ENCODE measurements around the gene NGF. TPM values are rescaled to one million over a fixed set of nuclear protein-coding genes. Genes with fewer than 3 reads are reported as not detected.

Gene NGF
- total and polyA plus RNA-seq, 2 donors (not counting 1 experiment from before 2014, with no cell fraction given): not detected

DNA sequence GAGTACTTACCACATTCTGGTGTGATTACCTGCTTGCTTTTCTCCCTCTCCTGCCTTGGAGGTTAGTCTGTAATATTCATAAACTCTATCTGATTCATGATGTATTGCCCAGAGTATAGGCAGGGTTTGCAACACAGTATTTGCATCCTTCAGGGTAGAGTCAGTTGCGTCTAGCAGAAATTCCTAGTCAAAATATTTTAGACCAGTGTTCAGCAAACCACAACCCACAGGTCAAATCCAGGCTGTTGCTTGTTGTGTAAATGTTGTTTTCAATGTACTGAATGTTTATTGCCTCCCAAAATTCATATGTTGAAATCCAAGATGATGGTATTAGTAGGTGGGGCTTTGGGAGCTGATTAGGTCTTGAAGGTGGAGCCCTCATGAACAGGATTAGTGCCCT, 82.9 kb downstream of the NGF start:
- Mint-ChIP-seq H3K4me3 (no peak overlapping the region), H3K27ac (no peak overlapping the region), H3K9me3 (ENCODE audit: insufficient read depth) (peaks cover 6% of the 10 kb centered on the region), H3K4me1 (no peaks in the 10 kb centered on the region), H3K27me3 (no peaks in the 10 kb centered on the region)
- H3K4me3 ChIP-seq (ENCODE audit: control extremely low read depth in 1 of 5, extremely low read depth in 1 of 5, insufficient read depth in 1 of 5, low read depth in 2 of 5, low read length in 4 of 5): no peak overlapping the region
- no peak for DNase-seq
- no peak for TF ChIP-seq EZH2 (IDR thresholded peaks at IDR 0.05; ENCODE audit: borderline replicate concordance, insufficient read depth, low read depth, low read length, poor library complexity, severe bottlenecking)
- TF ChIP-seq, protein P1, sequence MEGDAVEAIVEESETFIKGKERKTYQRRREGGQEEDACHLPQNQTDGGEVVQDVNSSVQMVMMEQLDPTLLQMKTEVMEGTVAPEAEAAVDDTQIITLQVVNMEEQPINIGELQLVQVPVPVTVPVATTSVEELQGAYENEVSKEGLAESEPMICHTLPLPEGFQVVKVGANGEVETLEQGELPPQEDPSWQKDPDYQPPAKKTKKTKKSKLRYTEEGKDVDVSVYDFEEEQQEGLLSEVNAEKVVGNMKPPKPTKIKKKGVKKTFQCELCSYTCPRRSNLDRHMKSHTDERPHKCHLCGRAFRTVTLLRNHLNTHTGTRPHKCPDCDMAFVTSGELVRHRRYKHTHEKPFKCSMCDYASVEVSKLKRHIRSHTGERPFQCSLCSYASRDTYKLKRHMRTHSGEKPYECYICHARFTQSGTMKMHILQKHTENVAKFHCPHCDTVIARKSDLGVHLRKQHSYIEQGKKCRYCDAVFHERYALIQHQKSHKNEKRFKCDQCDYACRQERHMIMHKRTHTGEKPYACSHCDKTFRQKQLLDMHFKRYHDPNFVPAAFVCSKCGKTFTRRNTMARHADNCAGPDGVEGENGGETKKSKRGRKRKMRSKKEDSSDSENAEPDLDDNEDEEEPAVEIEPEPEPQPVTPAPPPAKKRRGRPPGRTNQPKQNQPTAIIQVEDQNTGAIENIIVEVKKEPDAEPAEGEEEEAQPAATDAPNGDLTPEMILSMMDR (IDR thresholded peaks at IDR 0.05): no peak
- no peak overlapping the region for H3K27ac ChIP-seq (ENCODE audit: low read length in 2 of 2)
- POLR2A ChIA-PET: no interaction called here
- H3K79me2 ChIP-seq (ENCODE audit: control insufficient read depth, insufficient read depth, low read length): no peaks in the 10 kb centered on the region
- H3K27me3 ChIP-seq (replicated peaks in 1 of 4; ENCODE audit: control extremely low read depth in 1 of 4, control insufficient read depth in 3 of 4, insufficient read depth in 4 of 4, low read length in 3 of 4): no peaks in the 10 kb centered on the region
- H4K20me1 ChIP-seq (ENCODE audit: control insufficient read depth, insufficient read depth, low read length, poor library complexity, severe bottlenecking): no peaks in the 10 kb centered on the region
- intact Hi-C loops (cut with micrococcal nuclease): no loop called here
- H3K9ac ChIP-seq (ENCODE audit: low read length): no peak overlapping the region
- ATAC-seq (ENCODE audit: low read depth): no peak
- WGBS (ENCODE audit: insufficient coverage): no CpG with 5 or more reads among the region's 1 CpG
- CTCF ChIA-PET: no interaction called here
- H3K9me3 ChIP-seq (ENCODE audit: control extremely low read depth in 1 of 3, control insufficient read depth in 2 of 3, insufficient read depth in 1 of 3, low read length in 2 of 3): peaks cover 1 to 6% (median 3%) of the 10 kb centered on the region in 3 donors
- no peak overlapping the region for H2AFZ ChIP-seq (ENCODE audit: insufficient read depth, low read depth, low read length, poor library complexity, severe bottlenecking)
- H3K36me3 ChIP-seq (replicated peaks in 1 of 2; ENCODE audit: control extremely low read depth in 1 of 2, control insufficient read depth in 1 of 2, extremely low read depth in 1 of 2, insufficient read depth in 2 of 2, low read length in 1 of 2): no peaks in the 10 kb centered on the region
- H3K4me1 ChIP-seq (ENCODE audit: control insufficient read depth in 2 of 2, insufficient read depth in 2 of 2, low read length in 2 of 2): no peaks in the 10 kb centered on the region
- no peak overlapping the region for H3K4me2 ChIP-seq (replicated peaks; ENCODE audit: low read depth, low read length, poor library complexity, severe bottlenecking)

DNA sequence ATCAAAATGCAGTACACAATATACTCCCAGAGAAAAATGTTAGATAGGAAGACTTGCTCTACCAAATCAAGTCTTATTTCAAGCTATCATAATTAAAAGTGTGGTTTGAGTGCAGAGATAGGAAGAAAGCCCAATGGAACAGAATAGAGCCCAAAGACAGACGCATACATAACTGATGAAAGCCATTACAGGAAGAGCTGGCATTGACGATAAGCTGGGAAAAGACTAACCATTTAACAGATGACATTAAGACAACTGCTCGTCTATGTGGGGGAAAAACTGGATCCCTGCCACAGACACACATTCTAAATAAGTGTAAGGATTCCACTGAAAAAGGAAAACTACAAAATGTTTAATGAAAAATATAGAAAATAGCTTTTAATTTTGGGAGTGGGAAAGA, 85.5 kb downstream of the NGF start:
- Histone ChIP-seq H3K9me3 (ENCODE audit: control extremely low read depth in 1 of 3, control insufficient read depth in 2 of 3, insufficient read depth in 1 of 3, low read length in 2 of 3) (peaks cover 0 to 2% (median 0%) of the 10 kb centered on the region in 3 donors), H3K4me2 (replicated peaks; ENCODE audit: low read depth, low read length, poor library complexity, severe bottlenecking) (no peak overlapping the region), H3K27ac (ENCODE audit: low read length in 2 of 2) (no peak overlapping the region), H2AFZ (ENCODE audit: insufficient read depth, low read depth, low read length, poor library complexity, severe bottlenecking) (no peak overlapping the region), H3K27me3 (replicated peaks in 1 of 4; ENCODE audit: control extremely low read depth in 1 of 4, control insufficient read depth in 3 of 4, insufficient read depth in 4 of 4, low read length in 3 of 4) (no peaks in the 10 kb centered on the region), H3K36me3 (replicated peaks in 1 of 2; ENCODE audit: control extremely low read depth in 1 of 2, control insufficient read depth in 1 of 2, extremely low read depth in 1 of 2, insufficient read depth in 2 of 2, low read length in 1 of 2) (no peaks in the 10 kb centered on the region), H3K4me1 (ENCODE audit: control insufficient read depth in 2 of 2, insufficient read depth in 2 of 2, low read length in 2 of 2) (no peaks in the 10 kb centered on the region), H4K20me1 (ENCODE audit: control insufficient read depth, insufficient read depth, low read length, poor library complexity, severe bottlenecking) (no peaks in the 10 kb centered on the region), H3K4me3 (ENCODE audit: control extremely low read depth in 1 of 5, extremely low read depth in 1 of 5, insufficient read depth in 1 of 5, low read depth in 2 of 5, low read length in 4 of 5) (no peak overlapping the region), H3K9ac (ENCODE audit: low read length) (no peak overlapping the region), H3K79me2 (ENCODE audit: control insufficient read depth, insufficient read depth, low read length) (no peaks in the 10 kb centered on the region)
- Mint-ChIP-seq H3K27ac (no peak overlapping the region), H3K4me1 (no peaks in the 10 kb centered on the region), H3K9me3 (ENCODE audit: insufficient read depth) (no peaks in the 10 kb centered on the region), H3K27me3 (no peaks in the 10 kb centered on the region), H3K4me3 (no peak overlapping the region)
- ATAC-seq (ENCODE audit: low read depth): no peak
- ChIA-PET CTCF (no interaction called here), POLR2A (no interaction called here)
- 100% methylated on average over 2 of the region's 3 CpGs for WGBS (ENCODE audit: insufficient coverage)
- no peak for DNase-seq
- TF ChIP-seq, protein P1 (IDR thresholded peaks at IDR 0.05): no peak
- TF ChIP-seq EZH2 (IDR thresholded peaks at IDR 0.05; ENCODE audit: borderline replicate concordance, insufficient read depth, low read depth, low read length, poor library complexity, severe bottlenecking): no peak
- intact Hi-C loops (cut with micrococcal nuclease): no loop called here
